ENCODE measurements around the gene CCDC182. TPM values are rescaled to one million over a fixed set of nuclear protein-coding genes. Genes with fewer than 3 reads are reported as not detected.

Gene CCDC182
- total and polyA plus RNA-seq, 2 of the 13 experiments (the other 11 are each of a cell fraction or from before 2014, with no cell fraction given) = not detected

- peak; percentile 87 for FAIRE-seq
- Histone ChIP-seq H3K4me2 (ENCODE audit: low read depth, low read length) (peak overlapping the region; percentile 73), H3K4me3 (replicated peaks in 1 of 3; ENCODE audit: insufficient read depth in 1 of 3, low read depth in 2 of 3, low read length in 3 of 3) (peak overlapping the region in 2 of 3 experiments; percentile 25 to 48; a peak in 3 of 6 replicates), H3K27ac (ENCODE audit: extremely low read length, insufficient read depth, low read length) (peak overlapping the region; percentile 1), H3K36me3 (replicated peaks in 1 of 2; ENCODE audit: control insufficient read depth in 1 of 2, insufficient read depth in 2 of 2, low read length in 2 of 2) (no peaks in the 10 kb centered on the region), H4K20me1 (ENCODE audit: insufficient read depth, low read length) (no peaks in the 10 kb centered on the region), H2AFZ (ENCODE audit: low read length) (no peak overlapping the region), H3K9me3 (ENCODE audit: low read length) (no peaks in the 10 kb centered on the region), H3K9ac (ENCODE audit: insufficient read depth, low read depth, low read length) (peak overlapping the region; percentile 35; the same call in 1 of the 2 replicates), H3K79me2 (ENCODE audit: insufficient read depth, low read length) (no peaks in the 10 kb centered on the region), H3K27me3 (ENCODE audit: control insufficient read depth in 1 of 2, insufficient read depth in 2 of 2, low read length in 2 of 2) (peaks cover 0 to 21% of the 10 kb centered on the region in 2 experiments; a peak in 2 of 5 replicates), H3K4me1 (ENCODE audit: insufficient read depth, low read length) (peaks cover 26% of the 10 kb centered on the region)
- ChIA-PET CTCF (ENCODE audit: low intra/inter-chr PET ratio, low total read pairs) (no interaction called here), POLR2A (no interaction called here)
- intact Hi-C loops (cut with micrococcal nuclease; ENCODE audit: unreplicated experiment) = no loop called here
- in situ Hi-C loops (cut with HindIII; ENCODE audit: extremely low pct_ligation_motif_present, low pct_unique_long_range_greater_than_20kb) = no loop called here
- 14% methylated on average over 8 of the region's 8 CpGs for WGBS (ENCODE audit: low lambda C conversion rate)
- peak; percentile 56 for DNase-seq (ENCODE audit: low spot score)
- no TSS peak for BruUV-seq (replicated peaks)
- peak; percentile 88 for ATAC-seq
- 0 out of 2 replicates have a peak, but pooled peaks have one; percentile 15 for TF ChIP-seq GATAD2A (CRISPR knock-in tag; IDR thresholded peaks at IDR 0.05)
- peak; percentile 68; the same call in 1 of the 2 replicates for TF ChIP-seq ZNF362 (CRISPR knock-in tag; IDR thresholded peaks at IDR 0.05; ENCODE audit: borderline replicate concordance)
- 0 out of 2 replicates have a peak, but pooled peaks have one; percentile 14 for TF ChIP-seq ZFY (CRISPR knock-in tag; IDR thresholded peaks at IDR 0.05)
- peak; percentile 54; the same call in 1 of the 2 replicates for TF ChIP-seq PAXIP1 (CRISPR knock-in tag; conservative IDR thresholded peaks at IDR 0.05)
- 0 out of 2 replicates have a peak, but pooled peaks have one; percentile 1 for TF ChIP-seq PITX1 (CRISPR knock-in tag; IDR thresholded peaks at IDR 0.05)
- TF ChIP-seq ZNF326 (CRISPR knock-in tag; IDR thresholded peaks at IDR 0.05; ENCODE audit: borderline replicate concordance) = no peak
- TF ChIP-seq KDM3A (CRISPR knock-in tag; IDR thresholded peaks at IDR 0.05; ENCODE audit: low read depth) = no peak
- TF ChIP-seq TEAD3 (CRISPR knock-in tag; optimal IDR thresholded peaks at IDR 0.05; ENCODE audit: borderline replicate concordance) = peak; percentile 32
- TF ChIP-seq ASH2L (IDR thresholded peaks at IDR 0.05; ENCODE audit: insufficient read length, low read depth, low read length) = peak; percentile 59
- TF ChIP-seq CBX1 (IDR thresholded peaks at IDR 0.05; ENCODE audit: low read depth) = no peak
- no peak for TF ChIP-seq ZNF281 (CRISPR knock-in tag; IDR thresholded peaks at IDR 0.05; ENCODE audit: borderline replicate concordance)
- TF ChIP-seq HNF4G (IDR thresholded peaks at IDR 0.05; ENCODE audit: borderline replicate concordance, low read depth, low read length) = 0 out of 2 replicates have a peak, but pooled peaks have one; percentile 26
- no peak for TF ChIP-seq HNF4G (CRISPR knock-in tag; IDR thresholded peaks at IDR 0.05; ENCODE audit: borderline replicate concordance, low read depth)
- 0 out of 2 replicates have a peak, but pooled peaks have one; percentile 13 for TF ChIP-seq PATZ1 (CRISPR knock-in tag; IDR thresholded peaks at IDR 0.05)
These were observed 6.4 kb upstream of the CCDC182 start for GRCh38 chr17:57751348-57751971.

Data from HepG2 (cell line).